Lower lobe of right lung (tissue), 2 donors: ENCODE data around the gene ATP6V0D1. TPM values are rescaled to one million over a fixed set of nuclear protein-coding genes. Genes with fewer than 3 reads are reported as not detected.
A peak's percentile ranks its signal among the peaks of the same experiment; 100 is the strongest.

Source experiments
- ATAC-seq, 2 donors: fragments of 200-7000 bp; cut with Tn5 transposase; one replicate each; pipeline ENCODE4 v1.9.1; 2020 to 2022; ENCODE audit warnings: mild to moderate bottlenecking in 2 of 2, moderate library complexity in 2 of 2
- DNase-seq: peaks from one replicate; pipeline ENCODE4 v3.0.0-alpha.2; 2020
- H3K27ac ChIP-seq: fragments of 200-600 bp; one replicate; pipeline ENCODE4 v1.8.0; 2022
- H3K27me3 ChIP-seq: fragments of 200-600 bp; one replicate; pipeline ENCODE4 v1.8.0; 2022; ENCODE audit warnings: low read depth
- H3K36me3 ChIP-seq: fragments of 200-600 bp; one replicate; pipeline ENCODE4 v1.8.0; 2022; ENCODE audit warnings: mild to moderate bottlenecking
- H3K4me1 ChIP-seq: fragments of 200-600 bp; one replicate; pipeline ENCODE4 v1.8.0; 2022
- H3K4me3 ChIP-seq: fragments of 200-600 bp; one replicate; pipeline ENCODE4 v1.8.0; 2022; ENCODE audit warnings: mild to moderate bottlenecking
- H3K9me3 ChIP-seq: fragments of 200-600 bp; one replicate; pipeline ENCODE4 v1.8.0; 2022
- CTCF ChIP-seq: fragments of 200-600 bp; IDR thresholded peaks from one replicate; pipeline ENCODE4 v1.8.0; 2022; ENCODE audit warnings: antibody characterized with exemption, mild to moderate bottlenecking
- intact Hi-C: fragments of 100-400 bp; cut with DNase I; formaldehyde crosslinking; loops from one replicate; pipeline ENCODE4 v1.11.0; 2022
- total RNA-seq: library from RNA; stranded (reverse); fragmentation: NEBNext Ultra II Directional; extraction: Animal tissue kit (Norgen Biotek cat#: 25700); gene quantifications from one replicate; pipeline ENCODE4 v1.2.1, GENCODE V29; 2021
- donor health status: DM: no; HTN: yes; CAD: no; lungs with severe emphysema.

The ATP6V0D1 gene
- total RNA-seq, 1 donor from 2014 or later = 175 TPM

- peak; percentile 20 to 45 for ATAC-seq
- Histone ChIP-seq H3K4me3 (no peak overlapping the region), H3K27me3 (peaks cover 7% of the 10 kb centered on the region), H3K27ac (no peak overlapping the region), H3K36me3 (peaks cover under 1% of the 10 kb centered on the region), H3K4me1 (peaks cover 52% of the 10 kb centered on the region), H3K9me3 (no peaks in the 10 kb centered on the region)
- no peak for TF ChIP-seq CTCF
- DNase-seq = peak; percentile 73
- intact Hi-C loops = no loop called here
These were observed 90.8 kb downstream of the ATP6V0D1 start for GRCh38 chr16:67389911-67390815.

GRCh38 chr16:67388591-67388990, 92.4 kb downstream of the ATP6V0D1 start:
- H3K4me1 ChIP-seq = peaks cover 42% of the 10 kb centered on the region
- H3K27me3 ChIP-seq = peaks cover 7% of the 10 kb centered on the region
- H3K9me3 ChIP-seq = no peaks in the 10 kb centered on the region
- ATAC-seq (no peak), DNase-seq (no peak)
- TF ChIP-seq CTCF = no peak
- peaks cover 4% of the 10 kb centered on the region for H3K36me3 ChIP-seq
- no peak overlapping the region for H3K4me3 ChIP-seq
- no peak overlapping the region for H3K27ac ChIP-seq
- intact Hi-C loops = no loop called here

- TF ChIP-seq CTCF = no peak
- ATAC-seq = no peak
- no peak for DNase-seq
- H3K27ac ChIP-seq = no peak overlapping the region
- H3K36me3 ChIP-seq = peaks cover 4% of the 10 kb centered on the region
- peaks cover 39% of the 10 kb centered on the region for H3K4me1 ChIP-seq
- no peaks in the 10 kb centered on the region for H3K9me3 ChIP-seq
- peaks cover 7% of the 10 kb centered on the region for H3K27me3 ChIP-seq
- intact Hi-C loops = no loop called here
- H3K4me3 ChIP-seq = no peak overlapping the region
These were observed 92.8 kb downstream of the ATP6V0D1 start for GRCh38 chr16:67388191-67388590.

Other genes with a start within 250 kb of the ATP6V0D1 start
- gene FHOD1, start 233.7 kb downstream of the ATP6V0D1 start, total RNA-seq = 67.7 TPM
- 2.8 TPM for gene SLC9A5, start 232.2 kb downstream of the ATP6V0D1 start, total RNA-seq
- 12.4 TPM for gene PLEKHG4, start 201.6 kb downstream of the ATP6V0D1 start, total RNA-seq
- gene KCTD19, start 154.4 kb downstream of the ATP6V0D1 start, total RNA-seq = 0.74 TPM
- 42.1 TPM for gene LRRC36, start 154.3 kb downstream of the ATP6V0D1 start, total RNA-seq
- gene TPPP3, start 87.7 kb downstream of the ATP6V0D1 start, total RNA-seq = 123 TPM
- gene ZDHHC1, start 64.7 kb downstream of the ATP6V0D1 start, total RNA-seq = 18.9 TPM
- 2.9 TPM for gene HSD11B2, start 50.0 kb downstream of the ATP6V0D1 start, total RNA-seq
- gene AGRP, start 2.4 kb upstream of the ATP6V0D1 start, total RNA-seq = 8.5 TPM
- 112 TPM for gene RIPOR1, start 47.7 kb upstream of the ATP6V0D1 start, total RNA-seq
- 36.2 TPM for gene CTCF, start 81.4 kb upstream of the ATP6V0D1 start, total RNA-seq
- gene CARMIL2, start 164.0 kb upstream of the ATP6V0D1 start, total RNA-seq = 2.4 TPM
- gene ACD, start 179.1 kb upstream of the ATP6V0D1 start, total RNA-seq = 16.6 TPM
- gene PARD6A, start 179.8 kb upstream of the ATP6V0D1 start, total RNA-seq = 5.5 TPM
- gene ENKD1, start 185.6 kb upstream of the ATP6V0D1 start, total RNA-seq = 19.4 TPM
- gene C16orf86, start 185.7 kb upstream of the ATP6V0D1 start, total RNA-seq = 5.3 TPM
- 18.9 TPM for gene GFOD2, start 238.2 kb upstream of the ATP6V0D1 start, total RNA-seq